Measurements from ENCODE around the gene IDI1.

The IDI1 gene

DNA sequence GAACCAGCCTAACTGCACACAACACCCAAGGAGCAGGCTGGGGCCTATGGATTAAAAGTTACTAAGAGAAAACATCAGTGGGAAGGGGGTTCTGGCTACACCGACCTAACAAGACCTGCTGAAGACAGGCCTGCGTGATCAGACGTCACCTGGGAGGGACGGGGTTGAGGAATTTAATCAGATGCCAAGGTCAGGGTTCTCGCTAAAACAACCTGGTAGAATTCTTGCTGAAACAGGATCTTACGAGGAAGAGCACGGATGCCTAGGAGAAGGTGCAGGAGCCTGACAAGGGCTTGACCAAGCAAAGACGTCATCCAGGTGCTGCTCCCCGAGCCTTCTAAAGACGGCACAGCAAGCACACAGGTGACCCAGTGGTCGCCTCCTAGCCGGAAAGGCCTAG is 24.8 kb downstream of the IDI1 start:
- DNase-seq (ENCODE audit: low read depth): no peak
- TF ChIP-seq, protein P1, sequence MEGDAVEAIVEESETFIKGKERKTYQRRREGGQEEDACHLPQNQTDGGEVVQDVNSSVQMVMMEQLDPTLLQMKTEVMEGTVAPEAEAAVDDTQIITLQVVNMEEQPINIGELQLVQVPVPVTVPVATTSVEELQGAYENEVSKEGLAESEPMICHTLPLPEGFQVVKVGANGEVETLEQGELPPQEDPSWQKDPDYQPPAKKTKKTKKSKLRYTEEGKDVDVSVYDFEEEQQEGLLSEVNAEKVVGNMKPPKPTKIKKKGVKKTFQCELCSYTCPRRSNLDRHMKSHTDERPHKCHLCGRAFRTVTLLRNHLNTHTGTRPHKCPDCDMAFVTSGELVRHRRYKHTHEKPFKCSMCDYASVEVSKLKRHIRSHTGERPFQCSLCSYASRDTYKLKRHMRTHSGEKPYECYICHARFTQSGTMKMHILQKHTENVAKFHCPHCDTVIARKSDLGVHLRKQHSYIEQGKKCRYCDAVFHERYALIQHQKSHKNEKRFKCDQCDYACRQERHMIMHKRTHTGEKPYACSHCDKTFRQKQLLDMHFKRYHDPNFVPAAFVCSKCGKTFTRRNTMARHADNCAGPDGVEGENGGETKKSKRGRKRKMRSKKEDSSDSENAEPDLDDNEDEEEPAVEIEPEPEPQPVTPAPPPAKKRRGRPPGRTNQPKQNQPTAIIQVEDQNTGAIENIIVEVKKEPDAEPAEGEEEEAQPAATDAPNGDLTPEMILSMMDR (IDR thresholded peaks at IDR 0.05; ENCODE audit: low read depth, low read length, missing control alignments): no peak
- H3K4me3 ChIP-seq (ENCODE audit: low read depth, low read length): no peak overlapping the region

DNA sequence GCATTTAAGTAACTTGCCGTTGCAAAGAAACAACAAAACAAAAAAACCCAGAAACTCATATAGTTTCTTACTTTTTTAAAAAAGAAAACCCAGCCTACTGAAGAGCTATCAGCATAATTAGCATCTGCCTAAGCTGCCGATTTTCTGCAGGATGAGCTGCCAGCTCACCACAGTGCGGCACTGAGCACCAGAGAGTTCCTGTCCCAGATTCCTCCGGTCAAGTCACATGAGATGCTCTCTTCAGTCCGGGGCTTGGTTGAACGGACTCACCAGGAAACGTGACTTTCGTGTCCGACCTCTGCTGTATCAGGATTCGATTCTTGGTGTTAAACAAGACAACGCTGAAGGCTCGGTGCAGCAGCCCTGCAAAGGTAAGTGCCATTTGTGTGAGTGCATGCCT is 26.5 kb downstream of the IDI1 start:
- TF ChIP-seq, protein P1 (IDR thresholded peaks at IDR 0.05; ENCODE audit: low read depth, low read length, missing control alignments): no peak
- H3K4me3 ChIP-seq (ENCODE audit: low read depth, low read length): no peak overlapping the region
- no peak for DNase-seq (ENCODE audit: low read depth)

DNA sequence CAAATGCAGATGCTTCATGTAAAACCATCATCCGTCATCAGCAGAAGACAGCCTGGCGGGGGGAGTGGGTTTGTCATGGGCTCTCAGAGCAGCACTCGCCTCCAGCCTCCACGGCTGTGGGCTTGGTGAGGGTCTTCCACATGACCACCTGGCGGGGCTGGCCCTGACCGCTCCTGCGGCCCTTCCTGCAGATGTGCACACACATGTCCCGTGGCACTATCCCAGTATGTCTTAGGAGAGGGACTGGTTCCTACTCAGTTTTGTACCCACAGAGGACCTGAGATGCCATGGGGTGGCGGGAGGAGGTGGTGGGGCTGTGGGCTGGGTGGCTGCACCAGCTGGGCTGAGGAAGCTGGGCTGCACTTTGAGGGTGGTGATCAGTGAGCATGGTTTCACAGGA is 28.0 kb downstream of the IDI1 start:
- TF ChIP-seq, protein P1 (IDR thresholded peaks at IDR 0.05; ENCODE audit: low read depth, low read length, missing control alignments): no peak
- DNase-seq (ENCODE audit: low read depth): no peak
- no peak overlapping the region for H3K4me3 ChIP-seq (ENCODE audit: low read depth, low read length)

DNA sequence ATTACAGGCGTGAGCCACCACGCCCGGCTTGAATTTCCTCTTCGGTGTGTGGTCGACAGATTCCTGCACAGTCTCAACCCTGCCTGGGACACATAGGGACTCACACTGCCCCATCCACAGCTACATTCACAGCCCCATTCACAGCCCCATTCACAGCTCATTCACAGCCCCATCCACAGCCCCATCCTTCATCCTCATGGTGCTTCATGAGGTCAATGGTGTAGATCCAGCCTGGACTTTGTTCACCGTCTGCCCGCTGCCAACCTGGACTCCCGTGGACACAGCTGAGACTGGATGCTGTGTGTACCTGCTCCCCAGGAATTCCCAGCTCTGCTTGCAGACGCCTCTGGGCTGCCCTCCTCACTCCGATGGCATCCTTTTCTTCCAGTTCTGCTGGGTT is 28.5 kb downstream of the IDI1 start:
- TF ChIP-seq, protein P1 (IDR thresholded peaks at IDR 0.05; ENCODE audit: low read depth, low read length, missing control alignments): no peak
- no peak for DNase-seq (ENCODE audit: low read depth)
- H3K4me3 ChIP-seq (ENCODE audit: low read depth, low read length): no peak overlapping the region

DNA sequence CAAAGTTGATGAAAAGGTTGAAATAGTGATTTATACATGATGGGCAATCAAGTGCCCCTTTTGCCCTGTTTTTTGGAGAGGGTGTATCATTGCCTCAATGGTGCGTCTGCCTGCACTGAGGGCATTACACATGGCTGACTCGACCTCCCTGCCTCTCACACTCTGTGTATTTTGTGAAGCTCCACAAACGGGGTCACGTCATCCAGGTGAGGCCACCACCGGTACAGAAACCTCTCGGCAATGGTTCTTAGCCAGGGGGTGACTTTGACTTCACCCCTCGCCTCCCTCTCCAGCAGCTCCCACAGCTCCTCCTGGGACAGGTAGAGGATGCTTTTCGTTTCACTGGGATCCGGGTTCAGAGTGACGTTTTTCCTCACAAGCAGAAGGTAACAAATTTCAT is 29.6 kb downstream of the IDI1 start:
- TF ChIP-seq, protein P1 (IDR thresholded peaks at IDR 0.05; ENCODE audit: low read depth, low read length, missing control alignments): no peak
- DNase-seq (ENCODE audit: low read depth): no peak
- no peak overlapping the region for H3K4me3 ChIP-seq (ENCODE audit: low read depth, low read length)

DNA sequence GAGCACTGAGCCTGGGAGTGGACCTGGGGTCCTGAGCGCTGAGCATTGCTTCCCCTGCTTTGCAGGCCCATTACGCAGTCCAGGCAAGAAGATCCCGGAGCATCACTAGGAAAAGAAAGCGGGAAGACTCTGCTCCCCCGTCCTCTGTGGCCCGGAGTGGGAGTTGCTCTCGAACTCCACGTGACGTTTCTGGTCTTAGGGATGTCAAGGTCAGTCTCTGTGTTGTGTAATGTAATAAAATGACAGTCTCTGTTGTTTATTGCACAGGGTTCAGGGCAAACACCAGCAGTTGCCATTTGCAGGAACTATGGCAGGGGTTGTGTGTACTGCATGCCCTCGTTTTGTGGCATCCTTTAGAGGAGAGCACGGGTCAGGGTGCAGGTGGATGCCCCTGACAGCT is 33.2 kb downstream of the IDI1 start:
- TF ChIP-seq, protein P1 (IDR thresholded peaks at IDR 0.05; ENCODE audit: low read depth, low read length, missing control alignments): no peak
- DNase-seq (ENCODE audit: low read depth): no peak

DNA sequence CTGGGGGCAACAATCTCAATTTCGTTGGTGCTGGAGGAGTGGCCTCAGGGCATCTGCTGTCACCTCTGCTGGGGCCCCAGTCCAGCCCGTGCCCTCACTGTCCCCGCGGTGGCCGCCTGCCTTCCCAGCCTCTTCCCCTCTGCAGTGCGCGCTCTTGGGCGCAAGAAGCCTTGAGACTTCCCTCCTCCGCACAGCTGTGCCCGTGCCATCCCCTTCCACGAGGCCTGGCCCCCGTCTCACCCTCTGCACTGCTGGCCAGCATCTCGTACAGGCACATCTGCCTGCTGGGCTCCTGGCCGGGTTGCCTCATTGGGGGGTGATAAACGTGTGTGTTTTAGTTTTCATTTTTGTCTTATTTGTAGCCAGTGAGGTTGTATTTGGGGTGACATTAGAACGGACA is 37.2 kb downstream of the IDI1 start:
- TF ChIP-seq, protein P1 (IDR thresholded peaks at IDR 0.05; ENCODE audit: low read depth, low read length, missing control alignments): no peak
- no peak overlapping the region for H3K4me3 ChIP-seq (ENCODE audit: low read depth, low read length)
- no peak for DNase-seq (ENCODE audit: low read depth)

More for the DNA sequence above, 33.2 kb downstream of the IDI1 start:
- H3K4me3 ChIP-seq (ENCODE audit: low read depth, low read length): no peak overlapping the region

Measured in GM12864 (cell line).